GM10266 (cell line): Measurements from ENCODE around the gene GRB7.

Experiments
- DNase-seq: peaks from one replicate; pipeline ENCODE4 v3.0.0; 2012; ENCODE audit errors: extremely low spot score
- CTCF ChIP-seq: IDR thresholded peaks from 2 replicates; pipeline ENCODE4 v1.5.1; 2012; ENCODE audit warnings: mild to moderate bottlenecking, low read depth; ENCODE audit not compliant: control insufficient read depth, insufficient read depth; ENCODE audit errors: missing control alignments

The GRB7 gene

GRCh38 chr17:39772987-39773934 lies 35.5 kb downstream of the GRB7 start:
- no peak for DNase-seq
- TF ChIP-seq CTCF = no peak

- TF ChIP-seq CTCF = no peak
- DNase-seq = no peak
Measured at GRCh38 chr17:39774047-39774446, 36.3 kb downstream of the GRB7 start.

- DNase-seq = no peak
- TF ChIP-seq CTCF = no peak
Measured at GRCh38 chr17:39775031-39775430, 37.3 kb downstream of the GRB7 start.

- TF ChIP-seq CTCF = no peak
Measured at GRCh38 chr17:39776252-39776651, 38.5 kb downstream of the GRB7 start.

GRCh38 chr17:39777534-39778365 lies 40.0 kb downstream of the GRB7 start:
- peak; percentile 36 for DNase-seq
- no peak for TF ChIP-seq CTCF

More at GRCh38 chr17:39776252-39776651, 38.5 kb downstream of the GRB7 start:
- DNase-seq = no peak

- no peak for TF ChIP-seq CTCF
- DNase-seq = no peak
Measured at GRCh38 chr17:39781031-39781860, 43.5 kb downstream of the GRB7 start.
